GM12873 (cell line): ENCODE measurements around the gene ADGRL3.

Experiments used
- TF ChIP-seq, protein P1 (sequence below): IDR thresholded peaks from 2 replicates; pipeline ENCODE4 v1.5.1; 2012; ENCODE audit warnings: low read depth, mild to moderate bottlenecking, moderate library complexity, low read length, control low read depth; ENCODE audit not compliant: insufficient read depth; ENCODE audit errors: missing control alignments

ADGRL3 gene

DNA sequence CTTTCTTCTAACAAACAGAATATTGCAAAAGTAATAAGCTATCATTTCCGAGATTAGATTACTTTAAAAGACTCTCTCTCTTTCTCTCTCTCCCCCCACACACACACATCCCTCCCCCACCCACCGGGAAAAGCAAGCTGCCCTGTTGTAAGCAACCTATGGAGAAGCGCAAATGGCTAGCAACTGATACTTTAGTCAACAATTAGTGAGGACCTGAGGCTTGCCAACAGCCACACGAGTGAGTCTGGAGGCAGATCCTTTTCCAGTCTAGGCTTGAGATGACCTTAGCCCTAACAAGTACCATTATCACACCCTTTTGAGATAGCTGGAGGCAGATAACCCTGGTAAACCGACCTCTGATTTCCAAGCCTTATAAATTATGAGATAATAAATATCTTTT lies 19.7 kb upstream of the ADGRL3 start:
- TF ChIP-seq, protein P1, sequence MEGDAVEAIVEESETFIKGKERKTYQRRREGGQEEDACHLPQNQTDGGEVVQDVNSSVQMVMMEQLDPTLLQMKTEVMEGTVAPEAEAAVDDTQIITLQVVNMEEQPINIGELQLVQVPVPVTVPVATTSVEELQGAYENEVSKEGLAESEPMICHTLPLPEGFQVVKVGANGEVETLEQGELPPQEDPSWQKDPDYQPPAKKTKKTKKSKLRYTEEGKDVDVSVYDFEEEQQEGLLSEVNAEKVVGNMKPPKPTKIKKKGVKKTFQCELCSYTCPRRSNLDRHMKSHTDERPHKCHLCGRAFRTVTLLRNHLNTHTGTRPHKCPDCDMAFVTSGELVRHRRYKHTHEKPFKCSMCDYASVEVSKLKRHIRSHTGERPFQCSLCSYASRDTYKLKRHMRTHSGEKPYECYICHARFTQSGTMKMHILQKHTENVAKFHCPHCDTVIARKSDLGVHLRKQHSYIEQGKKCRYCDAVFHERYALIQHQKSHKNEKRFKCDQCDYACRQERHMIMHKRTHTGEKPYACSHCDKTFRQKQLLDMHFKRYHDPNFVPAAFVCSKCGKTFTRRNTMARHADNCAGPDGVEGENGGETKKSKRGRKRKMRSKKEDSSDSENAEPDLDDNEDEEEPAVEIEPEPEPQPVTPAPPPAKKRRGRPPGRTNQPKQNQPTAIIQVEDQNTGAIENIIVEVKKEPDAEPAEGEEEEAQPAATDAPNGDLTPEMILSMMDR: no peak

DNA sequence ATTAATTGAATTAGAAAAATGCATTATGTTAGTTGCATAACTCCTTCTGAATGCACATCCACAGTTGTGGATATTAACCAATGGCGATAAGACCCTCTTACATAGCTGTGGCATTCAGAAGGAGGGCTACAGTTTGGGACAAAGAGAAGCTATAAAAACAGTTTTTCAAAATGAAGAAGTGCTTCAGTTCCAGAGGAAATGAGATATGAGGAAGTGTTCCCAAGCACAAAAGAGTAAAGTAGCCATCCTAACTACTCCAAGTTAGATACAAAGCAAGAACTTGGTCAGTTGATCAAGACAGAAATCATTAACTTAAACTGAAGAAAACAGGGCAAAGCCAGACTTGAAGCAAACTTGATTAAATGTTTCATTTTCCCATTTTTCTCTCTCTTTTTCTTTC lies 17.2 kb upstream of the ADGRL3 start:
- TF ChIP-seq, protein P1: no peak

DNA sequence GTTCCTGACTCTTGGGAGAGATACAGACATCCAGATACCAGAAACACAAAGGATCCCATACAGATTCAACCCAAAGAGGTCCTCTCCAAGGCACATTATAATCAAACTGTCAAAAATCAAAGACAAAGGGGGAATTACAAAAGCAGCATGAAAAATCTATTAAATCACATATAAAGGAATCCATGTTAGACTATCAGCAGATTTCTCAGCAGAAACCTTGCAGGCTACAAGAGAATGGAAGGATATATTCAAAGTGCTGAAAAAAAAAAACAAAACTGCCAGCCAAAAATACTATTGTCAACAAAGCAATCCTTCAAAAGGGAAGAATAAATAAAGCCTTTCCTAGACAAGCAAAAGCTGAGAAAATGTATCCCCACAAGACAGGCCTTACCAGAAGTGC lies 14.8 kb upstream of the ADGRL3 start:
- TF ChIP-seq, protein P1: no peak

DNA sequence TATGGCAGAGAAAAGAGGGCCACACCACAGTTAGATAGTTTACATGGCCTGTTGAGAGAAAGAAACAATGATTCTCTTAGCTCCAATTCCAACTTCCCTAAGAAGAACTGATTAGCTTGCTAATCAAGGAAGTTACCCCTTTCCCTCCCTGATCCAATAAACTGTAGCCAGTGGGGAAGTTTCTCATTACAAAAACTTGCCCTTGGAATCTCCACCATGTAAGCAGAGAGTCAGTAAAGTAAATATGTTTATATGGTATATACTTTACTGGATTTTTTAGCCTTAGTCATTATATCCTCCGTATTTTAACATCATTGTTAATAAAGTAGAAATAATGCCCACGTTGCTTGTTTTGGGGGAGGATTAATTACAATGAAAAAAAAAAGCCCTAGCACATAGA lies 7.7 kb upstream of the ADGRL3 start:
- TF ChIP-seq, protein P1: no peak

DNA sequence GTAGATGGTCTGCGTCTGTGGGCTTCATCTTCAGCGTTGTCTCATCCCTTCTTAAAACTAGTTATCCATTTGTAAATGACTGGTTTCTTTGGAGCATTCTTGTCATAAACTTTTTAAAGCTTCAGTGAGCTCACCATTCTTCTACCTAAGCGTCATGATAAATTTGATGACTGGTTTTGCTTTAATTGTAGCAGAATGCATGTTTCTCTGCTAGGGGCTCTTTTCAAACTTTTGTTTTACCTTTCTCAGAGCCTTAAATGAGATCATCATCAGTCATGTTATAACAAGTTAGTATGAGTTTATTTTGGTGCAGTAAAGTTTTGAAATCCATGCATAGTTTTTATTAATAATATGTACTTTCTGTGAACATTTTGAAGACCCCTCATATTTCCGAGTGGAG lies 6.3 kb upstream of the ADGRL3 start:
- TF ChIP-seq, protein P1: no peak

DNA sequence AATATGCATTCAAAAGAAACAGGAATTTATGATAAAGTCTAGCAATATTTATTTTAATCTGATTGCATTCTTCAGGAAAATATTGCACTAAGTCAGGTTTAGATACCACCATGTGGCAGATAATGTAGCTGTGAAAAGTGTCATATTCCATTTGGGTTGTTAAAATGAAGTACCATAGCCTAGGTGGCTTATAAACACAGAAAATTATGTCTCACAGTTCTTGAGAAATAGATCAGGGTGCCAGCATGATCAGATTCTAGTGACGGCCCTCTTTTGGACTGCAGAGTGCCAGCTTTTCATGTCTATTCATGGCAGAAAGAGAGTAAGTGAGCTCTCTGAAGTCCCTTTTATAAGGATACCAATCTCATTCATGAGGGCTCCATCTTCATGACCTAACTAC lies 5.6 kb upstream of the ADGRL3 start:
- TF ChIP-seq, protein P1: no peak

DNA sequence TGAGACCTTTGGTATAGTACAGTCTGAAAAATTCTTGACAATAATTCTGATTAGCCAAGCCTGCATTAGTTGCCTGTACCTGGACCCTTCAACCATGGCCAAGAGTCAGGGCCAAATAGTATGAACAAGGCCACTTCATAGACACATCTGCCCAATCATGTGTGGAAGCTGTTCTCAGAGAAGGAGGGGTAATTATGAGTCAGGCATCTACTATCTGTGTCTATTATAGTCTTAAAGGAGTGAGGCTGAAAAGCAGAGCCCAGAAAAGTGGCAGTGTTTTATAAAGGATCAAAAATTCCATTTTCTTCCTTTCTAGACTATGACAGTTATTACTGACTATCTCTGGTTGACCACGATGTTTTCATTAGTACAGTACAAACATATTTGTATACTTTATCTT lies 5.0 kb upstream of the ADGRL3 start:
- TF ChIP-seq, protein P1: no peak
